ENCODE measurements around the gene PDIA5.

Gene PDIA5

DNA sequence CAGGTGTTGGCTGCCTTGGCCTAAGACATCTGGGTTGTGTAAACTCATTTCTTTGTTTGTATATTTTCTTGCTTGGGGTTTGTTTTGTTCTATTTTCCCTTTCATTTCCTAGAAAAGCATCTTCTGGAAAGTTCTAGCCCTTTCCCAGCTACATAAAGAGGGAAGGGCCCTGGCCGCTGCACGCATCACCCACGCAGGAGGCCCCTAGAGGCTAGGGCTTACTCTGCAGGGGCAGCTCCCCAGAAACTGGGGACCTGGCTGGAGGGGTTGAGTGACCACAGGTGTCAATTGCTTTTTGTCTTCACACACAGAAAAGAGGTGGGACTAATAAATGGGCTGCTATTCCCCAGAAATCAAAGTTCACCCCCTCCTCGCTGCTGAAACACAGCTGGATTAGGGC is 52.6 kb downstream of the PDIA5 start:
- TF ChIP-seq, protein P1, sequence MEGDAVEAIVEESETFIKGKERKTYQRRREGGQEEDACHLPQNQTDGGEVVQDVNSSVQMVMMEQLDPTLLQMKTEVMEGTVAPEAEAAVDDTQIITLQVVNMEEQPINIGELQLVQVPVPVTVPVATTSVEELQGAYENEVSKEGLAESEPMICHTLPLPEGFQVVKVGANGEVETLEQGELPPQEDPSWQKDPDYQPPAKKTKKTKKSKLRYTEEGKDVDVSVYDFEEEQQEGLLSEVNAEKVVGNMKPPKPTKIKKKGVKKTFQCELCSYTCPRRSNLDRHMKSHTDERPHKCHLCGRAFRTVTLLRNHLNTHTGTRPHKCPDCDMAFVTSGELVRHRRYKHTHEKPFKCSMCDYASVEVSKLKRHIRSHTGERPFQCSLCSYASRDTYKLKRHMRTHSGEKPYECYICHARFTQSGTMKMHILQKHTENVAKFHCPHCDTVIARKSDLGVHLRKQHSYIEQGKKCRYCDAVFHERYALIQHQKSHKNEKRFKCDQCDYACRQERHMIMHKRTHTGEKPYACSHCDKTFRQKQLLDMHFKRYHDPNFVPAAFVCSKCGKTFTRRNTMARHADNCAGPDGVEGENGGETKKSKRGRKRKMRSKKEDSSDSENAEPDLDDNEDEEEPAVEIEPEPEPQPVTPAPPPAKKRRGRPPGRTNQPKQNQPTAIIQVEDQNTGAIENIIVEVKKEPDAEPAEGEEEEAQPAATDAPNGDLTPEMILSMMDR (IDR thresholded peaks at IDR 0.05; ENCODE audit: low read depth, low read length): no peak
- H3K4me3 ChIP-seq (ENCODE audit: low read depth, low read length): no peak overlapping the region

DNA sequence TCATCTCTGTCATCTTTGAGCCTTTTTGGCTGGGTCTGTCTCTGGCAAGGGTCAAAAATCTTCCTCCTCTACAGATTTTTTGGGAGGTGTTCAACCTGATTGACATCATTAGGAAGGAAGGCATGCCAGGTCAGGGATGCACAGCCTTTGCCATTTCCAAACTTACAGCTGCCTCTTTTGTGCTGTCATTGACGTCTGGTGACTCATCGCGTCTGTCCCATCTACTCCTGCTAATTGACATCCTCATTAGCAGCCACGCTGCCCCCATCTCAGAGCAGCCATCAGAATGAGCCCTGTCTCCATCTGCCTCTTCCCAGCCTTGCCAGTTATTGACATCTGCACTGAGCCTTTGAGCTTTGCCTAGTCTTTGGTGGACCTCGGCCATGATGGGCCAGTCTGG is 53.0 kb downstream of the PDIA5 start:
- no peak overlapping the region for H3K4me3 ChIP-seq (ENCODE audit: low read depth, low read length)
- TF ChIP-seq, protein P1 (IDR thresholded peaks at IDR 0.05; ENCODE audit: low read depth, low read length): no peak

DNA sequence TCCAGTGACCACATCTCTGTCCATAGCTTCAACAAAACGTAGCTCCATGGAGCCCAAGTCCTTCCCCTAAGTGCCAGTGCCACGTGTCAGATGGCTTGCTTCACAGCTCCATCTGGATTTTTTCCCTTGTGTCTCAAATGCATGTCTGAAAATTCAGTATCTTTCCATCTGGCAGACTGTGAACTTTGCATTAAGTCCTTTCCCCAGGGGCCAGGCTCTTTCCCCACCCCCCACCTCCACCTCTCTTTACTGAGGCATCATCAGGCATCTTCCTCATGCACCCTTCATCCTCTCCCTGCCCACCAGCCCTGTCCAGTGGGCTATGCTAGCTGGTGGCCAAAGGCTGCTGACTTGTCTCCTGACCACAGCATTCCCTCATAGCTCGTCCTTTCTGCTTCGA is 53.7 kb downstream of the PDIA5 start:
- no peak overlapping the region for H3K4me3 ChIP-seq (ENCODE audit: low read depth, low read length)
- TF ChIP-seq, protein P1 (IDR thresholded peaks at IDR 0.05; ENCODE audit: low read depth, low read length): no peak

DNA sequence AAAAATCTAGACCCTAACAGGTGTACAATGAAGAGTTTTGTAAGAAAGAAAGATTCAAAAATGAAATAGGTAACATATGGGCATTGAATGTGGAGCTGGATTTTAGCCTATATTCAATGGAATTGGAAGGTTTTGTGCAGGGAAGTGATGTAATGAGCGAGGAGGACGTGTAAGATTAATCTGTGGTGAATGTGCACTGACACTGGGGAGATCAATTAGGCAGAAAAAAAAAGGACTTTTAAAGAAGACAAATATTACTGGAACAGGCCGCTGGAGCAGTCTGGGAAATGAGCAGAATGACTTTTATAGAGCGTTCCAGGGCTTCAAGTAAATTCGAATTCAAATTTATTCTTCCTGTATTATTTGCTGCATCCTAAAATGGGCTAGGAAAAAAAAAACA is 55.2 kb downstream of the PDIA5 start:
- H3K4me3 ChIP-seq (ENCODE audit: low read depth, low read length): no peak overlapping the region
- TF ChIP-seq, protein P1 (IDR thresholded peaks at IDR 0.05; ENCODE audit: low read depth, low read length): no peak

DNA sequence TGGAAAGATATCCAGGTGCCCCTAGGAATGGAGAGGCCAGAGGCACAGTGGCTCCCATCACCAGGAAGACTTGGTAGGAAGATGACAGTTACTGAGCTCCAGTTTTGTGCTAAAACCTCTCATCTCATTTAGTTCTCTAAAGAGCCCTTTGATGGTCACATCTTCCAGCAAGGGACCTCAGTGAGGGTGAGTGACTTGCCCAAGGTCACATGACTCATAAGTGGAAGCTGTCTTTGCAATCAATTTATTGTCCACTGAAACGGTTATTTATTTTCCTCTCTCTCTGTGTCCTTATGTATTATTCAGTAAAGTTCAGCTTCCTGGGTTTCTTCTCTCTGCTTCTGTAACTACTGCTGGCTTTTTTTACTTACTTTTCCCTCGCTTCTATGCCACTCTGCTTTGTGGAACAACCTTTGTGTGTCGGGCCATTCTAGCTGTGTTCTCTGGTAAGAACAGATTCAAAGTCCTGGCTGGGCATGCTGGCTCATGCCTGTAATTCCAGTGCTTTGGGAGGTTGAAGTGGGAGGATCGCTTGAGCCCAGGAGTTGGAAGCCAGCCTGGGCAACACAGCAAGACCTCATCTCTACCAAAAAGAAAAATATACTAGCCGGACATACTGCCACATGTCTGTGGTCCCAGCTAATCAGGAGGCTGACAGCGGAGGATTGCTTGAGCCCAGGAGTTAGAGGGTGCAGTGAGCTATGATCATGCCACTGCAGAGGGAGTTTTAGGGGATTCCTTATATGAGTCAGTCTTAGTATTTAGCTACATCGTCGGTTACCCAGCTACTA is 55.9 kb downstream of the PDIA5 start:
- TF ChIP-seq, protein P1 (IDR thresholded peaks at IDR 0.05; ENCODE audit: low read depth, low read length): no peak
- H3K4me3 ChIP-seq (ENCODE audit: low read depth, low read length): no peak overlapping the region

DNA sequence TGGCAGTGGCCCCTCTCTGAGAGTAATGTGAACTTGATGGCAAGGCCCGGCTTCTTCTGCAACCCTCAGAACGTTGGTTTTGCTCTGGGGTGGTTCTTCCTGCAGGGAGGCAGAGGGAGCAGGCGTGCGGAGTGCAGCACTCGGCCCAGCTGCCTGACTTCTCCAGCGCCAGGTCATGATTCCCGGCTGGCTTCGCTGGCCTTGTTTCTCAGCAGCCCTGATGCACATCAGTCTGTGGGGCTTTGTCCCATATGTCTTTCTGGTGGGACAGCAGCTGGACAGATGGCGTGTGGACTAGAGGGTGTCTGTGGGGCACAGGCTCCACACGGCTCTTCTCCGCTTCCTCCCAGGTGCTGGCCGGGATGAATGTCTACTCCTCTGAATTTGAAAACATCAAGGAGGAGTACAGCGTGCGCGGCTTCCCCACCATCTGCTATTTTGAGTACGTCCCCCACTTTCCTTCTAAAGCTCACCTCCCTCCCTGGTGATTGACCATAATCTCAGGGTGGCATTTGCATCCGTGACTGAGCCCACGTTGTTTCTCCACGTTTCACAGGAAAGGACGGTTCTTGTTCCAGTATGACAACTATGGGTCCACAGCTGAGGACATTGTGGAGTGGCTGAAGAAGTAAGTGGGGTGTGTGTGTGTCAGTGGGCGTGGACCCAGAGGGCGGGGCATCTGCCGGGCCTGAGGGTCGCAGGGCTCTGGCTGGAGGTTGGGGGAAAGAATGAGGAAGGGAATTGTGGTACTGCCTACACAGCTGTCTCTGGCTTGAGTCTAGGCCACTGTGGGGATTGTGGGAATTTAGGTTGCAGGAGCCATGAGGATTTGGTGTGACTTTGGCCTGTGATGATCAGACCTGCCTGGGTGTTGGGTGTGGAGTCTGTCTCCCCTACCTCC is 57.1 kb downstream of the PDIA5 start:
- TF ChIP-seq, protein P1 (IDR thresholded peaks at IDR 0.05; ENCODE audit: low read depth, low read length): no peak
- no peak overlapping the region for H3K4me3 ChIP-seq (ENCODE audit: low read depth, low read length)

DNA sequence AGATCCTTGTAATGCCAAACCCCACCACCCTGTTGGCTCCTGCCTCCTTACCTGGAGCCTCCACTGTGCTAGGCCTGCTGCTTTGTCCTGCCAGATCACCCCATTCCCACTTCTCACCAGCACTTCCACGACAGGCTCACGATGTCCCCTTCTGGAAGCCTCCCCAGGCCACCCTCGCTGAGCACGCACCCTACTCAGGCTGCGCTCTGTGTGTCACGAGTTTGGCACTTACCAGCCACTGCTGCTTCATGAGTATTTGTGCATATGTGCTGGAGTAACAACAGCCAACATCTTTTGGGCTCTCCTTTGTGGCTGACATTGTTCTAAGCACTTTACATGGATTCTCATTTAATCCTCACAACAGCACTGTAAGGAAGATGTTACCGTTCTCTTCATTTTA is 58.1 kb downstream of the PDIA5 start:
- no peak overlapping the region for H3K4me3 ChIP-seq (ENCODE audit: low read depth, low read length)
- TF ChIP-seq, protein P1 (IDR thresholded peaks at IDR 0.05; ENCODE audit: low read depth, low read length): no peak
